HFF-Myc (cell line): ENCODE measurements around the gene MYO18A.
A peak's percentile ranks its signal among the peaks of the same experiment; 100 is the strongest.

Source experiments
- DNase-seq: peaks from one replicate; pipeline ENCODE4 v3.0.0-alpha.2; 2011; ENCODE audit warnings: low read depth; ENCODE audit errors: extremely low read depth
- H3K4me3 ChIP-seq: replicated peaks from 2 replicates; pipeline ENCODE4 v1.5.1; 2011; ENCODE audit warnings: low read depth, mild to moderate bottlenecking, control low read depth, low read length
- CTCF ChIP-seq: IDR thresholded peaks from 2 replicates; pipeline ENCODE4 v1.5.1; 2012; ENCODE audit warnings: mild to moderate bottlenecking, low read depth, low read length, control low read depth; ENCODE audit errors: missing control alignments

The MYO18A gene

GRCh38 chr17:29124925-29125273 lies 55.3 kb downstream of the MYO18A start:
- no peak for TF ChIP-seq CTCF
- H3K4me3 ChIP-seq = no peak overlapping the region
- no peak for DNase-seq

GRCh38 chr17:29124135-29124924 lies 55.9 kb downstream of the MYO18A start:
- no peak for DNase-seq
- no peak overlapping the region for H3K4me3 ChIP-seq
- peak; percentile 70 for TF ChIP-seq CTCF

- no peak overlapping the region for H3K4me3 ChIP-seq
- no peak for TF ChIP-seq CTCF
- DNase-seq = no peak
Observed at GRCh38 chr17:29123111-29123510, 57.1 kb downstream of the MYO18A start.

GRCh38 chr17:29121442-29121841 lies 58.8 kb downstream of the MYO18A start:
- no peak for DNase-seq
- no peak overlapping the region for H3K4me3 ChIP-seq
- TF ChIP-seq CTCF = no peak

- no peak overlapping the region for H3K4me3 ChIP-seq
- no peak for TF ChIP-seq CTCF
- no peak for DNase-seq
Observed at GRCh38 chr17:29120433-29120832, 59.8 kb downstream of the MYO18A start.

GRCh38 chr17:29119265-29119664 lies 60.9 kb downstream of the MYO18A start:
- H3K4me3 ChIP-seq = no peak overlapping the region
- TF ChIP-seq CTCF = no peak
- no peak for DNase-seq
